ENCODE measurements around the gene CBFA2T2. TPM values are rescaled to one million over a fixed set of nuclear protein-coding genes. Genes with fewer than 3 reads are reported as not detected.

The CBFA2T2 gene
- total and polyA plus RNA-seq, 2 of the 4 experiments (the other 2 are of a cell fraction), result 3.8 to 6.2 TPM

GRCh38 chr20:33688938-33689424, 199.1 kb downstream of the CBFA2T2 start:
- in situ Hi-C loops (cut with MboI; ENCODE audit: low sequenced_read_pairs) (no loop called here), intact Hi-C loops (cut with micrococcal nuclease) (no loop called here), dilution Hi-C loops (cut with HindIII; ENCODE audit: low sequenced_read_pairs, unreplicated experiment) (no loop called here)
- Histone ChIP-seq H3K4ac (ENCODE audit: low read depth, low read length) (no peak overlapping the region), H4K5ac (ENCODE audit: low read depth, low read length) (no peak overlapping the region), H2BK15ac (ENCODE audit: low read depth, low read length) (no peak overlapping the region), H3K9me1 (ENCODE audit: insufficient read depth, low read length) (0 out of 2 replicates have a peak, but pooled peaks cover 13% of the 10 kb centered on the region), H3K79me1 (ENCODE audit: low read depth in 1 of 2, low read length in 2 of 2) (peaks cover 4 to 16% of the 10 kb centered on the region in 2 experiments; a peak in 2 of 4 replicates), H3K23ac (ENCODE audit: low read depth, low read length) (no peak overlapping the region), H2AK9ac (replicated peaks; ENCODE audit: low read depth, low read length, poor library complexity) (no peak overlapping the region), H3K56ac (ENCODE audit: extremely low read depth, insufficient read depth, low read length) (no peak overlapping the region), H3K14ac (replicated peaks; ENCODE audit: low read depth, low read length) (no peak overlapping the region), H3K4me3 (ENCODE audit: insufficient read depth, low read depth, low read length) (no peak overlapping the region), H2BK120ac (ENCODE audit: low read depth, low read length) (no peak overlapping the region), H3K27me3 (ENCODE audit: control insufficient read depth, insufficient read depth, low read length) (no peaks in the 10 kb centered on the region), H2AK5ac (ENCODE audit: low read depth, low read length) (no peak overlapping the region), H3K36me3 (ENCODE audit: control insufficient read depth, insufficient read depth, low read length) (no peaks in the 10 kb centered on the region), H3K4me2 (ENCODE audit: low read depth, low read length) (no peak overlapping the region), H3K18ac (ENCODE audit: low read depth, low read length) (no peak overlapping the region), H3K9me3 (ENCODE audit: control insufficient read depth, insufficient read depth, low read length) (no peaks in the 10 kb centered on the region), H2BK20ac (ENCODE audit: low read depth, low read length) (no peak overlapping the region), H3K9ac (ENCODE audit: low read depth, low read length) (no peak overlapping the region), H4K20me1 (ENCODE audit: insufficient read depth, low read length) (no peaks in the 10 kb centered on the region), H3K27ac (ENCODE audit: insufficient read depth, low read length) (no peak overlapping the region), H2BK5ac (ENCODE audit: low read depth, low read length, poor library complexity, severe bottlenecking) (no peak overlapping the region), H3K4me1 (ENCODE audit: control insufficient read depth, insufficient read depth, low read length) (peaks cover 9% of the 10 kb centered on the region), H4K8ac (ENCODE audit: low read depth in 2 of 2, low read length in 2 of 2) (no peak overlapping the region), H2AFZ (replicated peaks; ENCODE audit: low read length, poor library complexity) (no peak overlapping the region), H4K91ac (ENCODE audit: insufficient read depth, low read depth, low read length) (no peak overlapping the region)
- WGBS, 2 experiments (ENCODE audit: extremely low coverage in 2 of 2, insufficient read length in 1 of 2), result no CpG with 5 or more reads among the region's 3 CpGs
- TF ChIP-seq RCOR1 (IDR thresholded peaks at IDR 0.05; ENCODE audit: insufficient replicate concordance, low read length) (no peak), ELK1 (IDR thresholded peaks at IDR 0.05; ENCODE audit: borderline replicate concordance, low read depth, low read length) (no peak), CHD1 (IDR thresholded peaks at IDR 0.05; ENCODE audit: low read depth, low read length) (no peak), MXI1 (IDR thresholded peaks at IDR 0.05; ENCODE audit: borderline replicate concordance, low read depth, low read length) (no peak)
- ChIA-PET POLR2A (ENCODE audit: unreplicated experiment) (no interaction called here), CTCF (no interaction called here)
- DNase-seq (no peak), ATAC-seq (ENCODE audit: low read depth) (no peak)
- no TSS peak for BruUV-seq (replicated peaks)

Data from IMR-90 (cell line).